Loucy (cell line): ENCODE results near the gene SDS.

Experiments
- H2AFZ ChIP-seq: fragments of 200-600 bp; sonication (generic); 2 replicates; pipeline ENCODE4 v1.6.0; 2016; ENCODE audit warnings: antibody characterized with exemption, mild to moderate bottlenecking, low read length, moderate library complexity
- H3F3A ChIP-seq: fragments of 200-600 bp; 2 replicates; pipeline ENCODE4 v1.6.0; 2016; ENCODE audit warnings: antibody characterized with exemption, low read depth, mild to moderate bottlenecking
- H3K27me3 ChIP-seq: fragments of 200-600 bp; sonication (generic); 2 replicates; pipeline ENCODE4 v1.6.1; 2014; ENCODE audit warnings: low read length, mild to moderate bottlenecking; ENCODE audit not compliant: insufficient read depth, poor library complexity, severe bottlenecking
- H3K36me3 ChIP-seq: fragments of 200-600 bp; sonication (generic); 2 replicates; pipeline ENCODE4 v1.6.1; 2016; ENCODE audit warnings: low read length; ENCODE audit not compliant: insufficient read depth
- H3K4me1 ChIP-seq: fragments of 200-600 bp; sonication (generic); 2 replicates; pipeline ENCODE4 v1.5.1; 2014; ENCODE audit warnings: low read length, mild to moderate bottlenecking; ENCODE audit not compliant: insufficient read depth, poor library complexity, severe bottlenecking
- H3K4me2 ChIP-seq: fragments of 200-600 bp; sonication (generic); 2 replicates; pipeline ENCODE4 v1.6.0; 2014; ENCODE audit warnings: antibody characterized with exemption, low read length, low read depth, mild to moderate bottlenecking; ENCODE audit not compliant: poor library complexity, severe bottlenecking
- H3K4me3 ChIP-seq: fragments of 200-600 bp; sonication (generic); 2 replicates; pipeline ENCODE4 v1.5.1; 2014; ENCODE audit warnings: low read length, mild to moderate bottlenecking, mixed read lengths; ENCODE audit not compliant: poor library complexity, severe bottlenecking
- H3K79me2 ChIP-seq: fragments of 200-600 bp; sonication (generic); 2 replicates; pipeline ENCODE4 v1.6.1; 2014; ENCODE audit warnings: low read length; ENCODE audit not compliant: insufficient read depth
- H3K9ac ChIP-seq: fragments of 200-600 bp; sonication (generic); 2 replicates; pipeline ENCODE4 v1.6.0; 2014; ENCODE audit warnings: mild to moderate bottlenecking, low read depth, low read length, moderate library complexity; ENCODE audit not compliant: poor library complexity, severe bottlenecking
- H3K9me2 ChIP-seq: fragments of 200-600 bp; sonication (generic); replicated peaks from 2 replicates; pipeline ENCODE4 v1.6.1; 2016; ENCODE audit warnings: low read depth, low read length, mixed read lengths
- H3K9me3 ChIP-seq: fragments of 200-600 bp; sonication (generic); 2 replicates; pipeline ENCODE4 v1.6.1; 2014; ENCODE audit warnings: mild to moderate bottlenecking, antibody characterized with exemption, low read length, low read depth; ENCODE audit not compliant: insufficient read depth
- H4K20me1 ChIP-seq: fragments of 200-600 bp; sonication (generic); 2 replicates; pipeline ENCODE4 v1.6.0; 2014; ENCODE audit warnings: antibody characterized with exemption, low read length, mild to moderate bottlenecking; ENCODE audit not compliant: insufficient read depth, poor library complexity, severe bottlenecking
- CTCF ChIP-seq: fragments of 200-600 bp; sonication (generic); conservative IDR thresholded peaks from 2 replicates; pipeline ENCODE4 v1.5.1; 2014; ENCODE audit warnings: mild to moderate bottlenecking, antibody characterized with exemption, low read length
- EZH2phosphoT487 ChIP-seq: fragments of 200-600 bp; IDR thresholded peaks from 2 replicates; pipeline ENCODE4 v1.6.1; 2018; ENCODE audit warnings: antibody characterized with exemption, mild to moderate bottlenecking, moderate library complexity, borderline replicate concordance

SDS gene

GRCh38 chr12:113427882-113428281, 24.2 kb upstream of the SDS start:
- H2AFZ ChIP-seq, result no peak overlapping the region
- no peaks in the 10 kb centered on the region for H3K9me3 ChIP-seq
- H3K27me3 ChIP-seq, result no peaks in the 10 kb centered on the region
- no peaks in the 10 kb centered on the region for H3K36me3 ChIP-seq
- H3K79me2 ChIP-seq, result no peaks in the 10 kb centered on the region
- H3K4me2 ChIP-seq, result no peak overlapping the region
- no peaks in the 10 kb centered on the region for H3K9me2 ChIP-seq
- H3K4me3 ChIP-seq, result no peak overlapping the region
- H3F3A ChIP-seq, result no peaks in the 10 kb centered on the region
- no peak overlapping the region for H3K9ac ChIP-seq
- H4K20me1 ChIP-seq, result no peaks in the 10 kb centered on the region
- H3K4me1 ChIP-seq, result no peaks in the 10 kb centered on the region
- TF ChIP-seq CTCF (no peak), EZH2phosphoT487 (no peak)

- H3K9me3 ChIP-seq, result no peaks in the 10 kb centered on the region
- no peaks in the 10 kb centered on the region for H3F3A ChIP-seq
- H3K4me1 ChIP-seq, result no peaks in the 10 kb centered on the region
- no peaks in the 10 kb centered on the region for H3K79me2 ChIP-seq
- no peak overlapping the region for H3K4me3 ChIP-seq
- no peaks in the 10 kb centered on the region for H3K36me3 ChIP-seq
- no peak overlapping the region for H3K9ac ChIP-seq
- no peaks in the 10 kb centered on the region for H3K27me3 ChIP-seq
- TF ChIP-seq CTCF (no peak), EZH2phosphoT487 (no peak)
- no peak overlapping the region for H2AFZ ChIP-seq
- H3K9me2 ChIP-seq, result no peaks in the 10 kb centered on the region
- H3K4me2 ChIP-seq, result no peak overlapping the region
- no peaks in the 10 kb centered on the region for H4K20me1 ChIP-seq
Measured at GRCh38 chr12:113425960-113426453, 22.3 kb upstream of the SDS start.

- Histone ChIP-seq H2AFZ (no peak overlapping the region), H3K79me2 (no peaks in the 10 kb centered on the region), H3K27me3 (no peaks in the 10 kb centered on the region), H4K20me1 (no peaks in the 10 kb centered on the region), H3F3A (no peaks in the 10 kb centered on the region), H3K9me3 (no peaks in the 10 kb centered on the region), H3K9me2 (no peaks in the 10 kb centered on the region), H3K9ac (no peak overlapping the region), H3K4me2 (no peak overlapping the region), H3K36me3 (no peaks in the 10 kb centered on the region), H3K4me1 (no peaks in the 10 kb centered on the region), H3K4me3 (no peak overlapping the region)
- TF ChIP-seq CTCF (peak; percentile 95), EZH2phosphoT487 (no peak)
Measured at GRCh38 chr12:113424915-113425823, 21.5 kb upstream of the SDS start.
